ENCODE results near the gene ATP5MG. TPM values are rescaled to one million over a fixed set of nuclear protein-coding genes. Genes with fewer than 3 reads are reported as not detected.

ATP5MG gene
- total and polyA plus RNA-seq, 2 of the 8 experiments (the other 6 are each of a cell fraction or from before 2014, with no cell fraction given): 237 to 464 TPM

- Histone ChIP-seq H3K79me2 (ENCODE audit: control insufficient read depth in 1 of 2, insufficient read depth in 2 of 2, low read length in 2 of 2) (no peaks in the 10 kb centered on the region), H3K56ac (replicated peaks; ENCODE audit: insufficient read length, low read depth, low read length) (no peak overlapping the region), H2BK15ac (ENCODE audit: low read length) (no peak overlapping the region), H2BK12ac (ENCODE audit: low read depth, low read length) (no peak overlapping the region), H4K5ac (ENCODE audit: insufficient read length, low read depth, low read length) (no peak overlapping the region), H3K14ac (ENCODE audit: insufficient read length) (no peak overlapping the region), H4K91ac (replicated peaks; ENCODE audit: insufficient read length, low read length) (no peak overlapping the region), H2AFZ (ENCODE audit: low read length) (no peak overlapping the region), H2BK120ac (replicated peaks; ENCODE audit: low read depth, low read length) (no peak overlapping the region), H4K20me1 (replicated peaks in 1 of 2; ENCODE audit: control insufficient read depth in 1 of 2, insufficient read depth in 2 of 2, low read length in 2 of 2) (no peaks in the 10 kb centered on the region), H4K8ac (ENCODE audit: extremely low read depth, insufficient read depth, low read length) (no peak overlapping the region), H3K4ac (replicated peaks; ENCODE audit: insufficient read length, low read depth, low read length) (no peak overlapping the region), H3K79me1 (ENCODE audit: low read depth, low read length) (no peaks in the 10 kb centered on the region), H2AK5ac (ENCODE audit: low read depth, low read length) (no peak overlapping the region), H3K18ac (ENCODE audit: extremely low read depth, low read length) (no peak overlapping the region), H3K23ac (ENCODE audit: insufficient read length) (no peak overlapping the region), H3K9ac (replicated peaks in 1 of 4; ENCODE audit: extremely low read depth in 1 of 4, low read depth in 3 of 4, low read length in 3 of 4) (no peak overlapping the region), H2BK20ac (ENCODE audit: low read length) (no peak overlapping the region), H3K4me3 (ENCODE audit: extremely low read depth in 1 of 4, insufficient read depth in 2 of 4, low read depth in 3 of 4, low read length in 4 of 4) (no peak overlapping the region), H3K27ac (ENCODE audit: low read depth, low read length) (no peak overlapping the region), H3K36me3 (ENCODE audit: control insufficient read depth in 2 of 4, insufficient read depth in 4 of 4, low read length in 3 of 4) (no peaks in the 10 kb centered on the region), H3K4me1 (replicated peaks in 1 of 4; ENCODE audit: control insufficient read depth in 3 of 4, insufficient read depth in 4 of 4, low read length in 3 of 4) (no peaks in the 10 kb centered on the region), H2BK5ac (ENCODE audit: low read depth, low read length) (no peak overlapping the region), H3K23me2 (ENCODE audit: low read depth, low read length) (no peaks in the 10 kb centered on the region), H3K27me3 (replicated peaks in 1 of 4; ENCODE audit: control insufficient read depth in 3 of 4, extremely low read depth in 1 of 4, insufficient read depth in 3 of 4, low read length in 3 of 4) (peaks cover 0 to 3% (median 1%) of the 10 kb centered on the region in 4 experiments; a peak in 2 of 7 replicates), H3K4me2 (ENCODE audit: insufficient read depth in 1 of 2, low read depth in 2 of 2, low read length in 2 of 2) (no peak overlapping the region), H3K9me3 (ENCODE audit: insufficient read depth in 2 of 2, low read depth in 1 of 2, low read length in 1 of 2) (peaks cover 0 to 3% of the 10 kb centered on the region in 2 experiments; a peak in 1 of 4 replicates)
- no peak for DNase-seq (ENCODE audit: low read depth in 1 of 2, low spot score in 2 of 2)
- POLR2A ChIA-PET (ENCODE audit: partially characterized antibody): no interaction called here
- CTCF ChIA-PET (ENCODE audit: partially characterized antibody): interaction anchor here (0.7 to 8.9 kb wide), 9 partner anchors 13 to 222 kb away, joined by 3 to 52 read pairs (median 4); partner anchors contain the start of gene CD3D
- TF ChIP-seq CTCF (IDR thresholded peaks at IDR 0.05; ENCODE audit: control extremely low read depth in 1 of 3, insufficient read depth in 1 of 3, low read depth in 1 of 3, low read length in 3 of 3) (peak in 1 of 3 experiments; percentile 13; a peak in 2 of 4 replicates), RAD21 (IDR thresholded peaks at IDR 0.05 in 1 of 2, conservative IDR thresholded peaks at IDR 0.05 in 1 of 2; ENCODE audit: low read depth in 2 of 2, low read length in 2 of 2) (peak in 1 of 2 experiments; percentile 28), CBX8 (IDR thresholded peaks at IDR 0.05; ENCODE audit: borderline replicate concordance, low read depth, low read length) (no peak)
- WGBS, 2 experiments (ENCODE audit: extremely low coverage in 1 of 2, insufficient coverage in 1 of 2, insufficient read length in 1 of 2, insufficient replicate concordance in 2 of 2, low coverage in 1 of 2, low lambda C conversion rate in 2 of 2, missing lambda C conversion rate in 1 of 2): 21% methylated on average over 6 of the region's 6 CpGs; no CpG with 5 or more reads in 1 of the 2 experiments
- no peak for FAIRE-seq
These were observed 48.2 kb upstream of the ATP5MG start for GRCh38 chr11:118353084-118353710.
